NCI-H146 (cell line): ENCODE data around the gene SLC5A5.
A peak's percentile ranks its signal among the peaks of the same experiment; 100 is the strongest.

Experiments used
- DNase-seq: peaks from one replicate; lab custom pipeline; 2025; lab: John Stamatoyannopoulos, UW

Gene SLC5A5

DNA sequence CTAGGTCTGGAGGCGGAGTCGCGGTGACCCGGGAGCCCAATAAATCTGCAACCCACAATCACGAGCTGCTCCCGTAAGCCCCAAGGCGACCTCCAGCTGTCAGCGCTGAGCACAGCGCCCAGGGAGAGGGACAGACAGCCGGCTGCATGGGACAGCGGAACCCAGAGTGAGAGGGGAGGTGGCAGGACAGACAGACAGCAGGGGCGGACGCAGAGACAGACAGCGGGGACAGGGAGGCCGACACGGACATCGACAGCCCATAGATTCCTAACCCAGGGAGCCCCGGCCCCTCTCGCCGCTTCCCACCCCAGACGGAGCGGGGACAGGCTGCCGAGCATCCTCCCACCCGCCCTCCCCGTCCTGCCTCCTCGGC, at the start of gene SLC5A5:
TSS of gene SLC5A5 (plus strand) at position 68 of the 373 bp plus-strand sequence. CDS start 375 bp downstream, outside the sequence.
- no peak for DNase-seq

DNA sequence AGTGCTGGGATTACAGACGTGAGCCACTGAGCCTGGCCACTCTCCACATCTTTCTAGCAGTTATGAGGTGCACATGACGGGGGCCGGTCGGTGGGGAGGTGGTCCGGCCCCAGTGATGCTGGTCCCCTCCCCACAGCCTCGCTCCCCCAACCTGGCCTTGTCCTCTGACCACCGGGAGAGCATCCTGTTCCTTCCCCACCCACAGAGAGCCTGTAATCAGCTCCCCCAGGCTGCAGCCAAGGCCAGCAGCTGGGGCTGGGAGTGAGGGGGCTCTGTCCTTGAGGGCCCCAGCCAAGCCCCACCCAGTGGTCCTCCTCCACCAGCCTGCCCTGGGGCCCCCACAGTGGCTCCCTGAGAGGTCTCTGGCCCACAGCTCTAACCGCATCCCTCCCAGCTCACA, 47.4 kb upstream of the SLC5A5 start:
- no peak for DNase-seq

DNA sequence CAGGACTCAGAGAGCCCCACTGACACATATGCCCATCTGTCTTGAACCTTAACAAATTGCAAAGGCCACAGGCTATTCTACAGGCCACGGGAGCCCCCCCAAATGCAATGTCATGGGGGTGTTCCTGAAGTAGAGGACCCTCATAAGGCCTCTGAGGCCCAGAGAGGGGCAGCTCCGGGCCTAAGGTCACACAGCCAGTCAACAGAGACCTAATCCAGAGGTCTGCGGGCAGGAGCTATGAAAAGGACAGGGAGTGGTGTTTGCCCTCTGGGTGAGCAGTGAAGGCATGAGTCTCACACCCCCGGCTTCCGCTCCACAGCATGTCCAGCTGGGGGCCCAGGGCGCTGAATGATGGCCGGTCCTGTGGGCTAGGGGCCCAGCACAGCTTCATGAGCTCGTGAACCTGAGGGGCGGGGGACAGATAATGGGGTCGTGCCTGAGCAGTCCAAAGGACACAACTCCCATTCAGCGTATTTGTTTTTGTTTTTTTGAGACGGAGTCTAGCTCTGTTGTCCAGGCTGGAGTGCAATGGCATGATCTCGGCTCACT, 45.2 kb upstream of the SLC5A5 start:
- DNase-seq, result no peak

DNA sequence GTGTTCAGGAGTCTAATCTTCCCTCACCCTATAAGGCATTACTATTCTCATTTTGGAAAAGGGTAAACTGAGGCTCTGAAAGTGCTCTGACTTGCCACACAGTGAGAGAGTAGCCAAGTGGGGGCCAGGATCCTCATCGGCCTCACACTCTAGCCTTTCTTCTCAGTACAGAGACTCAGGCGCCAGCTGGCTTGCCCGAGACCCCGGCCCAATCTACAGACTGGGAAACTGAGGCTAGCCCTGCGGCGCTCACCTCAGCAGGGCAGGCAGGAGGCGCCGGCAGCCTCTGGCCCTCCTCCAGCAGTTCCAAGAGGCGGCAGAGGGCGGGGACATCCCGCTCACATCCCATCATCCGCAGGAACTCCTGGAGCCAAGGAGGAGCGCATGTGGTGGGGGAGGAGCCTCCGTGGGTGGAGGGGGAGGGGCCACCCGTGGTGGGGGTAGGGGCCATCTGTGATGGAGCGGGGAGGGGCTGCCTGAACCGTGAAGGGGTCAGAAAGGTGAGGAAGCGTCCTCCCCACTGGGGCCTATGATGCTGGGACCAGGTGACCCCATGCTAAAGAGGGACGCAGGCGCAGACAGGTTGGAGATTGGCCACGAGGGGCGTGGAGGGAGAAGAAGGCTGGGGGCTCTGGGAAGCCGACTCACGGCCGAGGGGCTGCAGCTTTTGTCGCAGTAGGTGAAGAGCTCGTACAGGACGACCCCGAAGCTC, 41.7 kb upstream of the SLC5A5 start:
- DNase-seq, result peak; percentile 70

DNA sequence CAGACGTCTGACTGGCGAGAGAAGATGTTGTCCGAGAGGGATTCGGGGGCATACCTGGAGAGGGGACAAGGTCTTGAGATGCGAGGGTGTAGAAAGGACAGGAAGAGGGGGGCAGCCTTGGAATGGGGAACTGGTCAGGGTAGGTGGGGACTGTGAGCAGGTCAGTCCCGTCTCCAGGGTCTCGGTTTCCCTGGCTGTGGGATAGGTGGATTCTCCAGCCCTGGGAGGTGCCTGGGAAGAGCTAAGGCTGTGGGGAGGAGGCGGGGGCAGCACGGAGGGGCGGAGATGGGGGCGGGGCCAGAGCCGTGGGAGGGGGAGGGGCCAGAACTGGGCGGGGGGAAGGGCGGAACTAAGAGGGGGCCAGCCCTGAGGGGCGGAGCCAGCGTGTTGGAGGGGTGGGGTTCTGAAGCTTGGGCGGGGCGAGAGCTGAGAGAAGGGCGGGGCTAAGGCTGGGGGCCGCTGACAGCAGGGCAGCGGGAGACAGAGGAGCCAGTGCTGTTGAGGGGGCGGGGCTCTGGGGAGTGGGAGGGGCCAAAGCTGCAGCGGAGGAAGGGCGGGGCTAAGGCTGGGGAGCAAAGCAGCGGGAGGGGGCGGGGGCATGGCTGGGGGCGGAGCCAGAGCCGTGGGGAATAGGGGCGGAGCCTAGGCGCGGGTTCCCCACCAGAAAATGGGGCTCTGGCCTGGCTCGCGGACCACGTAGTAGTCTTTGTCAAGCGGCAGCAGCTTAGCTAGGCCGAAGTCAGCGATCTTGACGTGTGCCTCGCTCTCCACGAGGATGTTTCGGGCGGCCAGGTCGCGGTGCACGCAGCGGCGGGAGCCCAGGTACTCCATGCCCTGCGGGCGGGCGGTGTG, 41.0 kb upstream of the SLC5A5 start:
- DNase-seq, result peak; percentile 86

DNA sequence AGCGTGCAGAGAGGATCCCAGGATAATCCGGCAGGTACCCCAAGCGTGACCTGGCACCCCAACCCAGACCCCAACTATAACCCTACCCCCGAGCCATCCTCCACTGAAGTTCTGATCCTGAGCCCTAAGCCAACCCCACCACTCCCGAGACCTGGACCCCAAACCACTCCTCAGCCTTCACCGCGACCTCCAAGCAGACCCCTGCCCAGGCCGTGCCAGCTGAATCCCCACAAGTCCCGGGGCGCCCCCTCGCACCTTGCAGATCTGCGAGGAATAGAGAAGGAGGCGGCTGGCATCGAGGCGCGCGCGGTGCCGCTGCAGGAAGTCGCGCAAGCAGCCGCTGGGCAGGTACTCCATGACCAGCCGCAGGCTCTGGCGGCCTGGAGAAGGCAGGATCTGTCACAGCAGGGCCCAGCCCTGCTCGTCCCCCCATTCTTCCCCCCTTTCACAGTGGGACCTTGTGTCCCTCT, 40.3 kb upstream of the SLC5A5 start:
- peak; percentile 30 for DNase-seq

DNA sequence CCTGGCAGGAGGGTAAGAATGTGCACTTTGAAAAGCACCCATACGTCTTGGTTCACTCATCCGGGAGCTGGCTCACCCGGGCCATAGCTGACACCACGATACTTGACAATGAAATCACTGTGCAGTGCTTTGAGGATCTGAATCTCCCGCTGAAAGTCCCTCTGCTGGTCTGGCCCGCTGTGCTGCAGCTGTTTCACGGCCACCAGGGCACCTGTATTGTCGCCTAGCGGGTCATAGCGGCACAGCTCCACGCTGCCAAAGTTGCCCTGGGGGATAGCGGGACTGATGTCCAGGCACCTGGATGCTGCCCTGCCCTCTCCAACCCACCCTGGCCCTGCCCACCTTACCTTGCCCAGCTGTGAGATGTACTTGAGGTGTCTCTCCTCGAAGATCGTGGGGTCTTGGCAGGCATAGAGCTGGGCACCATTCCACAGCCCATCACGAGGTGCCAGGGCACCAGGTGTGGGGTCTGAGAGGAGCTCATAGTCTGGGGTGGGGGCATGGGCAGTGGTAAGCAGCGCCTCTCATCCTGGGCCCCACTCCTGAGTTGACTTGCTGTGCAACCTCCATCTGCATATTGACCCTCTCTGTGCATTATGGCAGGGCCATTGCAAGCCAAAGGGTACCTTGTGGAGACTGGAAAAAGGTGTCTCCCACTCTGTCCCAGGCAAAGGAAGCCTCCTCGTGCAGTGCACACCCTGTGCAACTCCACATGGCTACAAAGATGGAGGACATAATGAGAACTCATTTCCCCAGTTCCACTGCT, 39.1 kb upstream of the SLC5A5 start:
- no peak for DNase-seq

DNA sequence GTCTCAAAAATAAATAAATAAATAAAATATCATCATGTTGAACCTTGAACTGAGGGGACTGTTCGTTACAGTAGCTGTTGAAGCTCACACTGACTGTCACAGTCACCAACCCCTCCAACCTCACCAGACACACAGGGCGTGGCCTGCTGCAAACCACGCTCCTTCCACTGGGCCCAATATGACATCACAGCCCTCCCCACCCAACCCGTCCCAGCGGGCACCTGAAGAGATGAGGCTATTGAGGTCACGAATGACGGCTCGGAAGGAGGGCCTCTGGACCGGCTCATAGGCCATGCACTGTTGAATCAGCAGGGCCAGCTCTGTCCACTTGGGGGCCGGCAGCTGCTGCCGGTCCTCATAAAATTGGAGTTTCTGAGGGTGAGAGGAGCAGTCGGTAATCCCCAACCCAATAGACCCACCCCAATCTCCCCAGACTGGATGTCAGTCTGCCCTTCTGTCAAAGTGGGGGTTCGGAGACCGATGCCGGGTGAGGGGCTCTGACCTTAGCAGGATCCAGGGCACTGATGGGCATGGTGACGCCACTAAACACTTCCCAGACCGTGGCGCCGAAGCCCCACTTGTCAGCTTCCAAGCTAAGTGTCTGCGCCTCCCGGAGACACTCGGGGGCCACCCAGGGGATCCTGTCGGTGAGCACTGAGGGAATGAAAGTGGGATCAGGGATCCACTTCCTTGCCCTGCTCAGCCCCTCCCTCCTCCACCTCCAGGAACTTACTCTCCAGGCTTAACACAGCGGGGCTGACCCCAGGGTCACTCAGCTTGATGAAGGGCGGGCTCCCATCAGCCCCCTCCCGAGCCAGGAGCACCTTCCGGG, 37.2 kb upstream of the SLC5A5 start:
- peak; percentile 28 for DNase-seq

DNA sequence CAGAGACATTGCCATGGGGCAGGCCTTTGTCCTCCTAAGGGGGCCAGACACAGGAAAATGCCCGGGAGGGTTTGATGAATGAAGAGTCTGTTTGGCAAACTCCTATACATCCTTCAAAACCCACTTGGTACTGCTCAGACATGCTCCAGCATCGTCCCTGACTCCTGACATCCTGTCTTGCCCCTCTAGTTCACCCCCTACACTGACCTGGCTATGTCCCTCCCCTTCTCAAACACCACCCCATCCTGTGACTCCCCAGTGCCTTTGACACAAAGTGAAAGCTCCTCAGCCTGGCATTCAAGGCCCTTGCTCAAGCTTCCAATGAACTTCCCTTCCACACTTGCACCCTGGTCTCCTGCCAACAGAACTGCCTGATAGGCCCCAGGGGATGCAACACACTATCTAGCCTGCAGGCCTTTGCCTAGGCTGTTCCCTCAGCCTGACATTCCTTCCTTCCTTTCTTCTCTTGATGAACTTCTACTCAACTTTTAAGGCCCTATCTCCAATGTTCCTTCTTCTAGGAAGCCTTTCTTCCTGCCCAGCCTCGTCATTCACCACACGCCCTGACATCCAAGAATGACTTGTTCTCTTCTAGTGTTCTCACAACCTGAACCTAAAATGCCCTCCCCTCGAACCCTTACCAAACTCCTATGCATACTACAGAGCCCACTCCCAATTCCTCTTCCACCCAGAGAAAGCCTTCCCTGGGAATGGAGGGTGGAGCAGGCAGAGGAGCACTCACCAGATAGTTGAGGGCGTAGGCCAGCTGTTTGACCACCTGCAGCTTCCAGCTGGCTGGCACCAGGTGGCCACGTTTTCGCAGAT, 36.4 kb upstream of the SLC5A5 start:
- DNase-seq, result peak; percentile 42

DNA sequence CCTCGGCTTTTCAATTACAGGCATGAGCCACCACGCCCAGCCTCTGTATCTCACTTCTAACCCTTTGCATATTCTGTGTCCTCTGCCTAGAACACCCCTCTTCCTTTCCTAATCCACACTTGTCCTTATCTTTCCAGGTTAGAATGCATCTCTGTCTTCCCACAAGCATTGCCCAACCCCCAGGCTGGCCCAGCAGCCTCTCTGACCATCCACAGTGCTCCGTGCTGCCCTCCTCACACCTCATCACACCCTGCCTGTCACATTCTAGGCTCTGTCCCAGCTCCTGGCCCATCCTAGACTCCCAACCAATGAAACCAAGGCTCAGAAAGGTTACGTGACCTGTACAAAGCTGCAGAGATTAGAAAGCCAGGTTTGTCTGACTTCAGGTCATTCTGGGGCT, 35.2 kb upstream of the SLC5A5 start:
- DNase-seq, result no peak

DNA sequence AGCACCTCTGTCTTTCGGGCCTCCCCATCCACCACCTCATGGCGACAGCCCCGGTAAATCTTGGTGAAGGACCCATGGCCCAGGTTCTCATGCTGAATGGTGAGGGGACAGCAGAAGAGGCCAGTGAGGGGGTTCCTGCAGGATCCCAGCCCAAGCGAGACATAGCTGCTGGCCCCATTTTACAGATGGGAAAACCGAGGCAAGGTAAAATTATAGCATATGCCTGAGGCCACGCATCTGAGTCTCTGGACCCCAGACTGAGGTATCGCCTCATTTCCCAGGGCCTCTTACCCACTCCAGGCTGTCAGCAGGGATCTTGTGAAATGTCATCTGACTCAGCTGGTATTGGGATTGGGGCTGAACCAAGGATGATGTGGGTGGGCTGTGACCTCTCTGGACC, 33.8 kb upstream of the SLC5A5 start:
- DNase-seq, result no peak

DNA sequence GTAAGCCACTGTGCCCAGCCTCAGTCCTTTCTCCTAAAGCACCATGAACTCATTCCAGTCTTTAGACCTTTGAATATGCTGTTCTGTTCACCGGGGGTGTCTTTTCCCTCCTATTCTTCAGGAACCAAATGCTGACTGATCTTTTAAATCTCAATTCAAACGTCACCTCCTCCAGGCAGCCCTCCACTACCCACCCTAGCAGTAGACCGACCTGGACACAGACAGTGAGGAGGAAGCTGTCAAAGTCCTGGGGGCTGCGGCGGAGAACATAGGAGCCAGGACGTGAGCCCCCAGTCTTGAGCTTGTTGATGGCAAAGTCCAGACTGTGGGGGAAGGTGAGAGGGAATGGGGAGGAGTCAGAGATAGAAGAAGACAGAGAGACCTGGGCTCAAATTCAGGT, 31.7 kb upstream of the SLC5A5 start:
- DNase-seq, result no peak

DNA sequence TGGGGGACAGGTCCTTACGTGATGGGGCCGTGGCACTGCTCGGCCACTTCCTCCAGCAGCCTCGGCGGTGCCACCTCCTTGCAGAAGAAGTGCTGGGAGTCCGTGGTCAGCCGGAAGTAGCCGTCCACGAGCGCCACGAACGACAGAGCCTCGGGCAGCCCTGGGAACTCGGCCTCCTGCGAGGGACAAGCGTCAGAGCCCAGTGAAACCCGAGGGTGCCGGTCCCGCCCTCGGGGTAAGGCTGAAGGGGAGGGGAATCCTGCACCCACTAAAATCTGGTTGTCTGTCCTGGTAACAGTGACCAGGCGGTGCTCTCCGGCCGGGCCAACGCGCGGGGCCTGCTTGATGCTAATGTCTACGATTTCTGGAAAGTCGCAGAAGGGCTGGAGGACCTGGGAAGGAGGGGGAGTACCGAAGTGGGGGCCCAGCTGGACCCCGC, 30.4 kb upstream of the SLC5A5 start:
- DNase-seq, result no peak

DNA sequence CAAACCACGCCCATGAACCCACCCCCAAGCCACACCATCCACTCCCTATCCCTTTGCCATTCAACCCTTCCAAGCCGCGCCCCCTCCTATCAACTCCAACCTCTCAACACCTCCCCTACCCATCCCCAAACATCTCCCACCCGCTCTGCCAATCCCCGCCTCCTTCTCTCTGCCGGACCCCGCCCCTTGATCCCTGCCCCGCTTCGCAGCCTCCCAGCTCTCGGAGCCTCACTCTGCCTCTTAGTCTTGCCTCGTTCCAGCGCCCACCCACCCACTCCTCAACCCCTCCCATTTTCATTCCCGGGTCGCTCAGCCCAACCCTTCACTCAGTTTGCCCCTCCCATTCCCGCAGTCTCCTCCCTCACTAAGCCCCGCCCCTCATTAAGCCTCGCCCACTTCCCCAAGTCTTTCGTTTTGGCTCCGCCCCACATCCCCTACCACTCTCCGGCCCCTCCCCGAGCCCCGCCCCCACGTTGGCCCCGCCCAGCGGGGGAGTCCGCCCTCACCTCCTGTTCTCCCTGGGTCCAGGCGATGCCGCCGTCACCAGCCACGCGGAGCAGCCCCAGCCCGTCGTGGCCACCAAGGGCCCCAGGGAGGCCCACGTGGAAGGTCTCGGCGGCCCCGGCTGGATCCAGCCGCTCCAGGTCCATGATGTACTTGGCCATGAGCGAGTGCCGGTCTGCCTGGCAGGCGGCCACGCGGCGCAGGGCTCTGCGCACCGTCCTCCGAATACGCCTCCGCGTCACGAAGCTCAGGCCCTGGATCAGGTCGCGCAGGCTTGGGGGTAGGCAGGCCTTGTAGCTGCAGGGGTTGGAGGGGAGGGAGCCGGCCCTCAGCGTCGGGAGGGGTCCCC, 29.7 kb upstream of the SLC5A5 start:
- peak; percentile 94 for DNase-seq

DNA sequence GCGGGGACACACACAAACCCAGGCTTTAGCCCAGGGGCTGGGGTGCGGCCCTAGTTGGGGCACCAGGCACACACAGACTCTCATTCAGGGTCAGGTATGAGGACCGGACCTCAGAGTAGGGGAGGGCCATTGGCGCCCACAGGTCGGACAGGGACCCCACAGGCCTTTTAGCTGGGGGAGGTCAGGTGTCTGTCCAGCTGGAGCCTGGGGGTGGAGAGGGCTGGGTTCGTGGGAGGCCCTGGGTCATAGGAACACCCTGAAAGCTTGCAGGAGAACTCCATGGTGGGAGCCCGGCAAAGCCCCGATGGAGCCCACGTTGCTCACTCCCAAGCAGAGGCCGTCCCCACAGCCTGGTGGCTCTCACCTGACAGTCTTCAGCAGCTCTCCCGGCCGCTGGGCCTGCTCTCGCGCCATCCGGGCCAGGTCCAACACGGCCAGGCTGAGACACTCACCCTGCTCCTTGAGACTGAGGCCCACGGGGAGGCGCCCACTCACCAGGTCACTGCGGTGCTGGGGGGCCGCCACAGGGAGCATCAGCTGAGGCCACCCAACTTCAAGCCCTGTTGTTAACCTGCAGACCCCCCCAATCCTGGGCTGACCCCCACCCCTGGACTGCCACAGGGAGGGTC, 29.0 kb upstream of the SLC5A5 start:
- DNase-seq, result no peak

DNA sequence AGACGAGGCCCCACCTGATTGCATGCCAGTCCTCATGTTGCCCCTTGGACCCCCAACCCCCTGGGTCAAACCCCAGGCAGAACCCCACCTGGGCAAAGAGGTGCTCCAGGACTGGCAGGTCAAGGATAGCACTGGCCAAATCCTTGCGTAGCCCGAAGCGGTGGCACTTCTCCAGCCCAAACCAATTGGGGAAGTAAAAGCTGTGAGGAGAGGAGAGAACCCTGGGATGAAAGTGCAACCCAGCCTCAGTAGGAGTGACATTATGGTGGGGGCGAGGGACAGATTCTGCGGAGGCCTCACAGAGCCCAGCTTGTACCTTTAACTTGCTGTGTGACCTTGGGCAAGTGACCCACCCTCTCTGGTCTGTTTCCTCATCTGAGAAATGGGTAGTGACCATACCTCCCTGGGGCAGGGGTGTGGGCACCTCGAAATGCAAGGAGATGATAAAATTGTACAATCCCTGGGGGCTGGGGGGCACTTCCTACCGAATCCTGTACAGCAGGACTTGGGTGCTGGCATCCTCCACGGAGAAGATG, 28.4 kb upstream of the SLC5A5 start:
- no peak for DNase-seq

DNA sequence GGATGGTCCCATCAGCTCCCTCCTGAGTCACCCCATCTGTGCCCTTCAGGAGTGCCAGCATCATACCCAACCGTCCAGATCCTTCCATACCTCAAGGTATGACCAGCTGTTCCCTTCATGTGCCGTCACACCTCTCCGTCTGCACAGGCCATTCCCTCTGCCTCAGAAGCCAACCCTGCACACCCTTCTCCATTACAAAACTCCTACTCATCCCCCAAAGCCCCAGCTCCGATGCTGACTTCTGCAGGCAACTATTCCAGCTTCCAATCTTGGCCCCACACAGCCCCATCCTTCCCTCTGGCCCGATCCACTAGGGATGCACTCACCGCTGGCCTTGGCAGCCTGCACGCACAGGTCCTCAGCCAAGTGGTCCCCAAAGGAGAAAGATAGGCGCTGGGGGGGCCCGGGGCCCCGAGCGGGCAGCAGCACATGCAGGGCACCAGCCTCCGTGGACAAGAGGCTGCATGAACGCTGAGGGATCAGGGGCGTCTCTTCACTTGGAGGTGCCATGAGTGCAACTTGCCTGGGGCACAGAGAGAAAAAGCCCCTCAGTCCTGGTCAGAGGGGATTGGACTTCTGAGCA, 27.7 kb upstream of the SLC5A5 start:
- DNase-seq, result no peak

DNA sequence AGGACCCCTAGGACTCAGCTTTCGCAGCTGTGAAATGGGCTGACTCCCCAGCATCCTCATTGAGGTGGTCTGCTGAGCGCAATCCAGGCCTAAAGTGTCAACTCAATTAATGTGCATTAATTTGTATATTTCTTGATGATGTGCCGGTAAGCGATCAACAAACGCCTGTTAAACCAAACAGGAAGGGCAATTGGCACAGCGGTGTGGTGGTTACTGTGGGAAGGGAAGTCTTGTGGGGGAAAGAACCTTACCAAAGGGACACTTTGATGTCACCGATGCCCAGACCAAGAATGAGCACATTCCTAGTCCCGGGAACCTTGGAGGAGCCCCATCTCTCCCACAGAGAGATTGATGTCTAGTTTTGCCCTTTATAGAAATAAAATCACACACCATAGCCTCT, 25.6 kb upstream of the SLC5A5 start:
- DNase-seq, result no peak
